Right cardiac atrium (tissue), 5 donors: Measurements from ENCODE around the gene CCT6B. TPM values are rescaled to one million over a fixed set of nuclear protein-coding genes. Genes with fewer than 3 reads are reported as not detected.

ENCODE experiments used
- ATAC-seq, 2 donors: fragments of 200-7000 bp; cut with Tn5 transposase; one replicate each; pipeline versions ENCODE4 v1.8.0 to v1.9.1; 2020; ENCODE audit warnings: moderate library complexity in 2 of 2, mild to moderate bottlenecking in 1 of 2
- DNase-seq, 3 donors: peaks; one replicate each; pipeline ENCODE4 v3.0.0-alpha.2; 2020
- H3K27ac ChIP-seq: one replicate; pipeline ENCODE4 v1.5.1; 2013; ENCODE audit warnings: mild to moderate bottlenecking, low read length, control low read depth, moderate library complexity
- H3K27me3 ChIP-seq: one replicate; pipeline ENCODE4 v1.6.1; 2013; ENCODE audit not compliant: control insufficient read depth, insufficient read depth
- H3K4me1 ChIP-seq: one replicate; pipeline ENCODE4 v1.6.1; 2013; ENCODE audit warnings: low read length; ENCODE audit not compliant: control insufficient read depth, insufficient read depth
- H3K4me3 ChIP-seq: one replicate; pipeline ENCODE4 v1.5.1; 2013; ENCODE audit warnings: low read length, control low read depth
- H3K9me3 ChIP-seq: one replicate; pipeline ENCODE4 v1.6.1; 2013; ENCODE audit warnings: low read length; ENCODE audit not compliant: control insufficient read depth
- WGBS: extraction: QIAGEN DNeasy Blood & Tissue Kit; methylation state at CpG from one replicate; pipeline ENCODE4 v1.1.7; 2013; 5-methylcytosine and 5-hydroxymethylcytosine counted together
- intact Hi-C, 4 donors: fragments of 100-400 bp; cut with DNase I; formaldehyde crosslinking; loops; one replicate each; pipeline versions ENCODE4 v1.11.0 to v1.14.0; 2022 to 2023
- polyA plus RNA-seq: library from polyadenylated mRNA; stranded (reverse); fragments of 200-250 nt; gene quantifications from one replicate; pipeline ENCODE4 v1.2.3, GENCODE V29; 2013
- total RNA-seq, 4 donors: library from RNA; stranded (reverse); fragmentation: NEBNext Ultra II Directional; extraction: Animal tissue kit (Norgen Biotek cat#: 25700); gene quantifications; one replicate each; pipeline ENCODE4 v1.2.1, GENCODE V29; 2021
- donor health status: healthy with polysubstance abuse.
- donor health status: DM: no; HTN: yes; CAD: no.
- donor health status: DM: no; HTN: no; CAD: no.
- donor health status: DM: no; HTN: yes; CAD: no; lungs with severe emphysema.
- donor health status: DM: yes; HTN: yes; CAD: no.

CCT6B gene
- total and polyA plus RNA-seq, 5 donors = 0.97 to 2.8 (median 2.0) TPM

DNA sequence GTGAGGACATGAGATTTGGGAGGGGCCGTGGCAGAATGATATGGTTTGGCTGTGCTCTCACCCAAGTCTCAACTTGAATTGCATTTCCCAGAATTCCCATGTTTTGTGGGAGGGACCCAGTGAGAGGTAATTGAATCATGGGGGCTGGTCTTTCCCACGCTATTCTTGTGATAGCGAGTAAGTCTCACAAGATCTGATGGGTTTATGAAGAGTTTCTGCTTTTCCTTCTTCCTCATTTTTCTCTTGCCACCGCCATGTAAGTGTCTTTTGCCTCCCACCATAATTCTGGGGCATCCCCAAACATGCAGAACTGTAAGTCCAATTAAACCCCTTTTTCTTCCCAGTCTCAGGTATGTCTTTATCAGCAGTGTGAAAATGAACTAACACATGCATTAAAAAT is 40.6 kb downstream of the CCT6B start:
- Histone ChIP-seq H3K27ac (no peak overlapping the region), H3K4me1 (no peaks in the 10 kb centered on the region), H3K4me3 (no peak overlapping the region), H3K9me3 (no peaks in the 10 kb centered on the region), H3K27me3 (no peaks in the 10 kb centered on the region)
- intact Hi-C loops = no loop called here
- ATAC-seq = no peak
- WGBS = 84% methylated on average over 4 of the region's 4 CpGs
- DNase-seq = no peak

DNA sequence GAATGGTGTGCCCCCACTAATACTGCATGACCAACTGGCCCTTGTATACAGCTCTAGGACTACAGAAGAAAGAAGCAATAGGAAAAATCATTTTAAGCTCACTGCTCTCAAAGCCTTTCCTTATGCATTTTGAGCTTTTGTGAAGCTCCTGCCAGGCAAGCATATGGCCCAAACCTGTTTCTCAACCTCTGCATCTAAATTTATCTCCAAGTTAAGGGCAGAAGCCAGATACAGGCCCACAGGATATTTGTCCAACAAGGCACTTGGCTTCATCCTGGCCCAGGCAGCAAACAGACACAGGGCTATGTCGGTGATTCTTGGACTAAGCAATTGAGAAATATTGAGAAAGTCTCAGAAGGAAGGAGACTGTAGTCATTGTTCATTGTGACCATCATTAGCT is 43.9 kb downstream of the CCT6B start:
- H3K9me3 ChIP-seq = no peaks in the 10 kb centered on the region
- H3K4me3 ChIP-seq = no peak overlapping the region
- no peaks in the 10 kb centered on the region for H3K27me3 ChIP-seq
- intact Hi-C loops = no loop called here
- WGBS = 94% methylated on average over 1 of the region's 1 CpG
- H3K4me1 ChIP-seq = no peaks in the 10 kb centered on the region
- no peak overlapping the region for H3K27ac ChIP-seq
- ATAC-seq = no peak
- DNase-seq = no peak

DNA sequence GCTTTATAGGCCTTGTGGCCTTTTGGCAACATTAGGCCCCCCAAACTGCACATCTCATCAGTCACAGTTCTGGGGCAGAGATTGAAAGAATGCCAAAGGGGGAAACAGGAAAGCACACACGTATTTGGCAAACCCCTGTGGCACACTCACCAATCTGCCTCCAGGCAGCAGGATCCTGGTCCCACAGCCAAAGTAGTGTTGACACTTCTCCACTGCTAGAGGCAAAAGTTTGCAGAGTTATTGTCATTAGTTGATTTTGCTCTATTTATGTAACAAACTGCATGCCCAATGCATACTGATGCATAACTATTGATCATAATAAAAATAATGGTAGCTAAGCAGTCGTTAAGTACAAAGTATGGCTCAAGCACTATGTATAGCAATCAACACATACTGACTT is 45.1 kb downstream of the CCT6B start:
- H3K27ac ChIP-seq = no peak overlapping the region
- DNase-seq (no peak), ATAC-seq (no peak)
- no peaks in the 10 kb centered on the region for H3K27me3 ChIP-seq
- H3K9me3 ChIP-seq = no peaks in the 10 kb centered on the region
- intact Hi-C loops = no loop called here
- no peaks in the 10 kb centered on the region for H3K4me1 ChIP-seq
- H3K4me3 ChIP-seq = no peak overlapping the region
- WGBS = 56% methylated on average over 2 of the region's 2 CpGs

DNA sequence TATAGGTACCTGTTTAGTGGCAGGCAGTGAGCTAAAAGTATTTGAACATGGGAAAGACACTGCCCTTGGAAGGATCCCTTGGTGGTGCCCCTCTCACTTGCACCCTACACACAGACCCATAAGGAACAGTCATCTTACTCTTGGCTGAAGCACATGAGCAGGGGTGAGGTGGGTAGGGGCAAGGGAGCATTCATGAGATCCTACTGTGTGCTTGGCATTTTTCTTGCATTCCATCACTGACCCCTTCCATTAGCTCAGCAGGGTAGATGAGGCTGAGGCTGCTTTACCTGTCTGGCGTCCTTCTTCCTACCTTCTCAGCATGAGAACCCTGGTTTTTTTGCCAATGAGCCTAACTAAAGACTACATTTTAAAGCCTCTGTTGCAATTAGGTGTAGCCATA is 48.3 kb downstream of the CCT6B start:
- Histone ChIP-seq H3K4me3 (no peak overlapping the region), H3K27ac (no peak overlapping the region), H3K4me1 (no peaks in the 10 kb centered on the region), H3K9me3 (no peaks in the 10 kb centered on the region), H3K27me3 (no peaks in the 10 kb centered on the region)
- 58% methylated on average over 1 of the region's 1 CpG for WGBS
- DNase-seq (no peak), ATAC-seq (no peak)
- intact Hi-C loops = no loop called here

DNA sequence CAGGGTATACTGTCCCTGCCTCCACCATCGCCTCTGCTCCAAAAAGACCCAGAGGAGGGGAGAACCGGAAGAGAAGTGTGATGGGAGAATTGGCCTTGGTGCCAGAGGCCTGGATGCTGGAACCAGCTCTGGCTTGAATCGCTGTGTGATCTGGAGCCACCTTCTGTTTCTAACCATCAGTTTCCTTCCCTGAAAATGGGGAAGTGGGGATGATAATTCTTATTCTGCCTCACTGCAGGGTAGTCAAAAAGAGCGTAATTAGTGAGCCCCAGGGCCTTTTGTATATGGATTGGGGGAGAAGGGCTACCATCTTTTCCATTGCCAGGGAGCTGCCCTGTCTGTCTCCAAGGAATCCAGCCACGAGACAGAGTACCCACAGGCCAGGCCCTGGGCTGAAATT is 52.2 kb downstream of the CCT6B start:
- no peak for ATAC-seq
- WGBS = 72% methylated on average over 5 of the region's 5 CpGs
- intact Hi-C loops = no loop called here
- no peaks in the 10 kb centered on the region for H3K4me1 ChIP-seq
- no peak for DNase-seq
- no peak overlapping the region for H3K27ac ChIP-seq
- no peaks in the 10 kb centered on the region for H3K27me3 ChIP-seq
- no peak overlapping the region for H3K4me3 ChIP-seq
- H3K9me3 ChIP-seq = no peaks in the 10 kb centered on the region

DNA sequence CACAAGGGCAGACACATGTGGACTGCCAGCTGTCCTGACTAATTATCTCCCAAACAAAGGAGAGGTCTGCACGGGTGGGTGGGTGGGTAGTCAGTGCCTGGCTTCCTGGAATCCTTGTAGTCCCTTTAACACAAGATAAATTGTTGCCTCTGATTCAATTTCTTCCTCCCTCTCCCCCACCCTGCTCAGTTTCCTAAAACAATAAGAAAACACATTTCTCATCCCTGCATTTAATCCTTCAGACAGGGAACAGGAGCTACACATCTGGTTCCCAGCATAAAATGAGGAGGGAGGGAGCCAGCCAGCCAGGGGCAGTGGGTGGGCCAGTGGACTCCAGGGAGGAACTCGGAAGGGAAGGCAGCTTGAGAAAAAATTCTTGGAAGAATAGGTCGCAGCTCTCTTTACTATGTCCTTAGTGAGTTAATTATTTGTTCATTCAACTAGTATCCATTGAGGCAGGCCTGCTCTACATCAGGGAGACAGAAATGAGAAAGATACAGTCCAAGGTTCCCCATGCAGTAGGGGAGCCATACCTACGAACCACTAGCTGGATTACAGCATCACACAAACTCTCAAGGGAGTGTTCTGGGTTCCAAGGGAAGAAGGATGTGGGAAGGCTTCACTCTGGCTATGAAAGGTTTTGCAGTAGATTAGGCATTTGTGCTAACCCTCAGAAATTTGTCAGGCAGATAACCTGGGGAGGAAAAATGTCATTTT is 58.3 kb downstream of the CCT6B start:
- no peaks in the 10 kb centered on the region for H3K4me1 ChIP-seq
- no peaks in the 10 kb centered on the region for H3K27me3 ChIP-seq
- intact Hi-C loops = no loop called here
- H3K4me3 ChIP-seq = no peak overlapping the region
- DNase-seq (no peak), ATAC-seq (no peak)
- 25% methylated on average over 4 of the region's 4 CpGs for WGBS
- no peaks in the 10 kb centered on the region for H3K9me3 ChIP-seq
- H3K27ac ChIP-seq = no peak overlapping the region

DNA sequence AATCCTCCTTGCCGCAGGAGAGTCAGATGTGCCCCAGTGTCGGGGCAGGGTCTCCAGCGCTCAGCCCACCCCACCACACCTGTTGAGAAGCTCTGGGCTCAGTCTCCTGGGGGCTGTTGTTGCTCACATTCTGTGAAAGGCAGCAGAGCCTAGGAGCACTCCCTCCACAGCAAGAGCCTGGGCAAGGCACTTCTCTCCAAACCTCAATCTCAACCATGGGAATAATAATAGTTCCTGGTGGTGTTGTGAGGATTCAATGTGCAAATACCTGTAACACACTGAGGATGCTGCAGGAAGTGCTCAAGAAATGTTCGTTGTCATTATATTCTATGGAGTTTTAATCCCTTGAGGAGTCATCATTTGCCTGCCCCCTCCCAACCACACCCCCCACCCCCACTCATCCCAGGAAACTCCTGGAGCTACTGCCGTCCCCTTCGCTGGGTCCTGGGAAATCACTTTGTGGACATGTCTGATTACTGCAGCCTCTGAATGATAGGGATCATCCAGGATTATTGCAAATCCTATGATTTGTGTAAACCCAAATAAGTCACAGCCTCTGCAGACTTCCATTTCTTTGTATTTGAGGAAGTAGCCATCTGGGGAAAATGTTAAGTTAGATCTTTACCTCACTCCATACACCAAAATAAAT is 61.5 kb downstream of the CCT6B start:
- no peaks in the 10 kb centered on the region for H3K4me1 ChIP-seq
- no peak overlapping the region for H3K4me3 ChIP-seq
- WGBS = 69% methylated on average over 6 of the region's 6 CpGs
- H3K9me3 ChIP-seq = no peaks in the 10 kb centered on the region
- intact Hi-C loops = no loop called here
- H3K27ac ChIP-seq = no peak overlapping the region
- no peak for ATAC-seq
- H3K27me3 ChIP-seq = no peaks in the 10 kb centered on the region
- no peak for DNase-seq

DNA sequence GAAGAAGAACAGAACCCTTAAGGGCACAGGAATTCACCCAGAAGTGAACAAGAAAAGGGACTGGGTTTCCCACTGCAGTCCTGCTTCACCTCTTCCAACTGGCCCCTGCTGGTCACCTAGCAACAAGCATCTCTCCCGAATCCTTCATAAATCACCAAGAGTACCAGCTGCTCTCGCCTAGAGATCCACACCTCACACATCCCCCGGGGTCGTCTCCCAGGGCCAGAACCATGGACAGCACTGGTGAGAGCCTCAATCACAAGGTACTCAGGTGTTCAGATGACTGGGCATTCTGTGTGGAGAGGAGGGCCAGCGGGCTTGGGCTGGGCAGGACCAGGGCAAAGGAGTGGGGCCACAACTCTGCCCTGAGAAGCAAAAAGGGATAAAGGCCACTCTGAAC is 65.9 kb downstream of the CCT6B start:
- ATAC-seq (no peak), DNase-seq (no peak)
- Histone ChIP-seq H3K9me3 (no peaks in the 10 kb centered on the region), H3K27ac (no peak overlapping the region), H3K27me3 (no peaks in the 10 kb centered on the region), H3K4me1 (no peaks in the 10 kb centered on the region), H3K4me3 (no peak overlapping the region)
- 26% methylated on average over 5 of the region's 5 CpGs for WGBS
- intact Hi-C loops = no loop called here

DNA sequence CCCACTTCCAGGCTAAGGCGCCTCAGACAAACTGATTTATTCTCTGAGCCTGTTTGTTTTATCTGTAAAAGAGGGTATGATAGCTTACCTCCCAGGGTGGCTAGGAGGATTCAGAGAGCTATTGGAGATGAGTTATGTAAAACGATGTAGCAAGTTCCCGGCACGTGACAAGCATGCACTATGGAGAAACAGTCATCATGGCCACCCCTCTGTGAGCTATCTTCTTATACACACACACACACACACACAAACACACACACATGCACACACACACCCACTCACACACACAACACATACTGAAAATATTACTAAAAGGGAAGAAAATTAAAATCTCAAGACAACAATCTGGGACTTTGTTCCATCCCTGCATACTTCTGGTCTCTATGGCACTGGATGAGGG is 66.3 kb downstream of the CCT6B start:
- DNase-seq (no peak), ATAC-seq (no peak)
- no peak overlapping the region for H3K4me3 ChIP-seq
- H3K27ac ChIP-seq = no peak overlapping the region
- H3K4me1 ChIP-seq = no peaks in the 10 kb centered on the region
- intact Hi-C loops = no loop called here
- no peaks in the 10 kb centered on the region for H3K9me3 ChIP-seq
- H3K27me3 ChIP-seq = no peaks in the 10 kb centered on the region
- 87% methylated on average over 4 of the region's 4 CpGs for WGBS

DNA sequence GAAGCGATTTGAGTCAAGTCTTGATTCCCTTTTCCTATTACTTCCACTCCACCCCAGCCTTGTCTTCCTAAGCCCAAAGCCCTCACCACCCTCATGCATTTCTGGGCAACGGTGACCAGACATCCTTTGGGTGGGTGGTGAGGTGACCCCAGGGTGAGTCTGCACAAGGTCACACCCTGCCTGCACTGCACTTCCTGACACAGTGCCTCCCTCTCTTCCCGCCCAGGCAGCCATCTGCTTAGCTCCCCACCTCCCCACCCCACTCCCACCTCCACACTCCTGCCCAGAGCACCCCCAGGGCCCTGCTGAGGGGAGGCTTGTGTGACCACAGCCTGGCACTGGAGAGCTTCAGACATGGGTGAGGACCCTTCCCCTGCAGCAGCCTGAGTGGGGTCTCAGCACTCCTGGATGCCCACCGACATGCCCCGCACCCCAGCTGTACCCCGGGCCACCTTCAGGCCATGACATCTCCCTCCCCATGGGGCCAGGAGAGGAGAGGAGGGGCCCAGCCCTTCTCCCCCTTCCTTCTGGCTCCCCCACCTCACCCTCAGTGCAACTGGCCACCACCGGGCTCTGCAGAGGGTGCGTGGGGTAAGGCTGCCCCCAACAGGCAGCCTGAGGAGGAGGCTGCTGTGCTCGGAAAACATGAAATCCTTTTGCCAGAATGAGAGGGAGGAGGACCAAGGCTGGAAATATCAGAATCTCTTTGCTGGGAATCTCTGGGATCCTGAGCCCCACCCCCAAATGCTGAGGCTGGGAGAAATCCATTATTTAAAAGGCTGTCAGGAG is 68.6 kb downstream of the CCT6B start:
- H3K4me1 ChIP-seq = no peaks in the 10 kb centered on the region
- H3K4me3 ChIP-seq = no peak overlapping the region
- no peak overlapping the region for H3K27ac ChIP-seq
- H3K27me3 ChIP-seq = no peaks in the 10 kb centered on the region
- intact Hi-C loops = no loop called here
- no peaks in the 10 kb centered on the region for H3K9me3 ChIP-seq
- 32% methylated on average over 9 of the region's 9 CpGs for WGBS
- no peak for DNase-seq
- no peak for ATAC-seq

DNA sequence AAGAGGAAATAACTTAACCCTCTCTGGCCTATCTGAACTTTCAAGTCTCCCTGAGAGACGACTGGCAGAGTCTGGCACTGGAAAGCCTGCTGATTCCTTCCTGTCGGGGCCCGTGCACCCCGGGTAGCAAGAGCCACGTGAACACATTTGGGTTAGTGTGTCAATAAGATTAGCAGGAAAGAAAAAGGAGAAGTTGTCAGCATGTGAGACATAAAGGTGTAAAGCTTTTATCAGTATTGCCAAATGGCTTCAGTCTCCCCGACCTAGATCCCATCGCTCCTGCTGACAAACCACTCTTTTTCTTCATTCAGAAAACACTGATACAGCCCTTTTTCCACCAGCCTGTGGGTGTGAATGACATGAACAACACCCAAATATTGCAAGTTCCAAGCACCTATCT is 74.4 kb downstream of the CCT6B start:
- ATAC-seq = no peak
- Histone ChIP-seq H3K27ac (no peak overlapping the region), H3K27me3 (peaks cover 3% of the 10 kb centered on the region), H3K9me3 (no peaks in the 10 kb centered on the region), H3K4me1 (no peaks in the 10 kb centered on the region), H3K4me3 (no peak overlapping the region)
- WGBS = 5% methylated on average over 7 of the region's 7 CpGs
- intact Hi-C loops = no loop called here
- DNase-seq = no peak
